ENCODE data around the gene MLLT6. TPM values are rescaled to one million over a fixed set of nuclear protein-coding genes. Genes with fewer than 3 reads are reported as not detected.

MLLT6 gene
- total and polyA plus RNA-seq, 7 donors, result 16.3 to 120 (median 78.5) TPM

Other genes with a start within 250 kb of the MLLT6 start
- gene SRCIN1, start 99.3 kb upstream of the MLLT6 start, total RNA-seq, result under 1 TPM in 3 of 4 donors, not detected in 1; 0.13 to 0.39 (median 0.30) TPM
- gene SRCIN1, start 99.3 kb upstream of the MLLT6 start, polyA plus RNA-seq, result under 1 TPM; 0.04 to 0.18 (median 0.08) TPM
- 1 to 10 TPM in 1 of 4 donors, under 1 TPM in 3; 0.21 to 1.2 (median 0.63) TPM for gene EPOP, start 30.3 kb upstream of the MLLT6 start, total RNA-seq
- 1 to 10 TPM in 1 of 3 donors, under 1 TPM in 2; 0.21 to 1.1 (median 0.44) TPM for gene EPOP, start 30.3 kb upstream of the MLLT6 start, polyA plus RNA-seq
- gene CISD3, start 25.1 kb downstream of the MLLT6 start, total RNA-seq, result 10 to 100 TPM; 29.9 to 45.5 (median 37.4) TPM
- 10 to 100 TPM; 39.6 to 83.6 (median 41.5) TPM for gene CISD3, start 25.1 kb downstream of the MLLT6 start, polyA plus RNA-seq
- gene PCGF2, start 43.1 kb downstream of the MLLT6 start, total RNA-seq, result 10 to 100 TPM in 1 of 4 donors, 1 to 10 TPM in 3; 7.1 to 10.8 (median 7.5) TPM
- 1 to 10 TPM; 3.3 to 5.8 (median 5.1) TPM for gene PCGF2, start 43.1 kb downstream of the MLLT6 start, polyA plus RNA-seq
- gene PSMB3, start 47.5 kb downstream of the MLLT6 start, total RNA-seq, result 100 to 1,000 TPM; 112 to 209 (median 184) TPM
- gene PSMB3, start 47.5 kb downstream of the MLLT6 start, polyA plus RNA-seq, result 100 to 1,000 TPM; 286 to 463 (median 332) TPM
- 10 to 100 TPM; 61.2 to 66.7 (median 63.8) TPM for gene PIP4K2B, start 94.3 kb downstream of the MLLT6 start, total RNA-seq
- 10 to 100 TPM; 19.3 to 72.6 (median 26.5) TPM for gene PIP4K2B, start 94.3 kb downstream of the MLLT6 start, polyA plus RNA-seq
- gene CWC25, start 120.0 kb downstream of the MLLT6 start, total RNA-seq, result 10 to 100 TPM in 3 of 4 donors, 1 to 10 TPM in 1; 9.7 to 21.3 (median 15.3) TPM
- gene CWC25, start 120.0 kb downstream of the MLLT6 start, polyA plus RNA-seq, result 10 to 100 TPM; 13.5 to 22.0 (median 15.0) TPM
- 1,000 to 10,000 TPM in 1 of 4 donors, 100 to 1,000 TPM in 3; 816 to 1,006 (median 921) TPM for gene RPL23, start 148.4 kb downstream of the MLLT6 start, total RNA-seq
- 1,000 to 10,000 TPM; 1,675 to 2,332 (median 1,765) TPM for gene RPL23, start 148.4 kb downstream of the MLLT6 start, polyA plus RNA-seq
- gene LASP1, start 164.8 kb downstream of the MLLT6 start, total RNA-seq, result 10 to 100 TPM; 14.6 to 20.1 (median 17.2) TPM
- 10 to 100 TPM in 2 of 3 donors, 1 to 10 TPM in 1; 8.6 to 14.0 (median 10.9) TPM for gene LASP1, start 164.8 kb downstream of the MLLT6 start, polyA plus RNA-seq

All from psoas muscle (tissue), 7 donors.